Spleen (tissue), 7 donors: Measurements from ENCODE around the gene NRXN3.

ENCODE experiments used
- CTCF ChIP-seq, 11 experiments: fragments of 200-600 bp in 7 of 11; fragments of 450-650 bp in 4 of 11; sonication (generic) in 4 of 11; IDR thresholded peaks in 8 of 11; conservative IDR thresholded peaks in 3 of 11; 1 replicate in 7 of 11; 2 replicates in 4 of 11; pipeline versions ENCODE4 v1.4.0 to v1.8.0; 2016 to 2021; ENCODE audit warnings: antibody characterized with exemption in 11 of 11, inconsistent platforms in 4 of 11, mild to moderate bottlenecking in 1 of 11
- POLR2A ChIP-seq, 3 donors: fragments of 450-650 bp; IDR thresholded peaks; one replicate each; pipeline ENCODE4 v1.5.1; 2017; ENCODE audit warnings: antibody characterized with exemption in 3 of 3, mild to moderate bottlenecking in 1 of 3
- POLR2AphosphoS5 ChIP-seq, 3 donors: sonication (generic); formaldehyde crosslinking; IDR thresholded peaks; one replicate each; pipeline ENCODE4 v1.5.1; 2017; ENCODE audit warnings: antibody characterized with exemption in 3 of 3
- donor health status: DM: no; HTN: no; CAD: no; lungs with moderate emphysema.
- donor health status: DM: no; HTN: no; CAD: no.
- donor health status: DM: no; HTN: no; CAD: no.

- TF ChIP-seq CTCF (IDR thresholded peaks at IDR 0.05 in 8 of 11, conservative IDR thresholded peaks at IDR 0.05 in 3 of 11) (no peak), POLR2A (IDR thresholded peaks at IDR 0.05) (no peak), POLR2AphosphoS5 (IDR thresholded peaks at IDR 0.05) (no peak)
Observed at GRCh38 chr14:79841433-79841832, 1671.3 kb downstream of the NRXN3 start.
